ENCODE results near the gene SLC1A1.
A peak's percentile ranks its signal among the peaks of the same experiment; 100 is the strongest.
"Not testable (repeated sequence)": the region's sequence is repeated elsewhere in the genome, so short reads cannot be mapped to it uniquely, and the experiment has no call there.

The SLC1A1 gene

GRCh38 chr9:4503103-4503502 is 12.8 kb downstream of the SLC1A1 start:
- DNase-seq (ENCODE audit: low read depth) = no peak
- no peak overlapping the region for H3K4me3 ChIP-seq (ENCODE audit: low read depth, low read length)

GRCh38 chr9:4504250-4504649 is 14.0 kb downstream of the SLC1A1 start:
- H3K4me3 ChIP-seq (ENCODE audit: low read depth, low read length) = no peak overlapping the region

GRCh38 chr9:4506490-4506889 is 16.2 kb downstream of the SLC1A1 start:
- H3K4me3 ChIP-seq (ENCODE audit: low read depth, low read length) = no peak overlapping the region
- DNase-seq (ENCODE audit: low read depth) = no peak

More at GRCh38 chr9:4504250-4504649, 14.0 kb downstream of the SLC1A1 start:
- no peak for DNase-seq (ENCODE audit: low read depth)

- DNase-seq (ENCODE audit: low read depth) = no peak
- no peak overlapping the region for H3K4me3 ChIP-seq (ENCODE audit: low read depth, low read length)
Observed at GRCh38 chr9:4507306-4508130, 17.2 kb downstream of the SLC1A1 start.

- no peak overlapping the region for H3K4me3 ChIP-seq (ENCODE audit: low read depth, low read length)
- DNase-seq (ENCODE audit: low read depth) = no peak
Observed at GRCh38 chr9:4508246-4508906, 18.1 kb downstream of the SLC1A1 start.

GRCh38 chr9:4508907-4509589 is 18.8 kb downstream of the SLC1A1 start:
- no peak overlapping the region for H3K4me3 ChIP-seq (ENCODE audit: low read depth, low read length)
- peak; percentile 66 for DNase-seq (ENCODE audit: low read depth)

- no peak overlapping the region for H3K4me3 ChIP-seq (ENCODE audit: low read depth, low read length)
- no peak for DNase-seq (ENCODE audit: low read depth)
Observed at GRCh38 chr9:4509590-4509984, 19.3 kb downstream of the SLC1A1 start.

- no peak for DNase-seq (ENCODE audit: low read depth)
- no peak overlapping the region for H3K4me3 ChIP-seq (ENCODE audit: low read depth, low read length)
Observed at GRCh38 chr9:4510546-4511322, 20.5 kb downstream of the SLC1A1 start.

- no peak overlapping the region for H3K4me3 ChIP-seq (ENCODE audit: low read depth, low read length)
- DNase-seq (ENCODE audit: low read depth) = no peak
Observed at GRCh38 chr9:4514252-4515128, 24.2 kb downstream of the SLC1A1 start.

- H3K4me3 ChIP-seq (ENCODE audit: low read depth, low read length) = no peak overlapping the region
- no peak for DNase-seq (ENCODE audit: low read depth)
Observed at GRCh38 chr9:4515958-4516375, 25.7 kb downstream of the SLC1A1 start.

GRCh38 chr9:4517274-4517673 is 27.0 kb downstream of the SLC1A1 start:
- DNase-seq (ENCODE audit: low read depth) = no peak
- no peak overlapping the region for H3K4me3 ChIP-seq (ENCODE audit: low read depth, low read length)

GRCh38 chr9:4519604-4520003 is 29.3 kb downstream of the SLC1A1 start:
- no peak overlapping the region for H3K4me3 ChIP-seq (ENCODE audit: low read depth, low read length)
- DNase-seq (ENCODE audit: low read depth) = no peak

- DNase-seq (ENCODE audit: low read depth) = no peak
- H3K4me3 ChIP-seq (ENCODE audit: low read depth, low read length) = no peak overlapping the region
Observed at GRCh38 chr9:4520055-4520454, 29.8 kb downstream of the SLC1A1 start.

- H3K4me3 ChIP-seq (ENCODE audit: low read depth, low read length) = no peak overlapping the region
- no peak for DNase-seq (ENCODE audit: low read depth)
Observed at GRCh38 chr9:4530375-4530774, 40.1 kb downstream of the SLC1A1 start.

- not testable (repeated sequence) for H3K4me3 ChIP-seq (ENCODE audit: low read depth, low read length); DNase-seq (ENCODE audit: low read depth)
Observed at GRCh38 chr9:4530831-4531230, 40.6 kb downstream of the SLC1A1 start.

- not testable (repeated sequence) for H3K4me3 ChIP-seq (ENCODE audit: low read depth, low read length); DNase-seq (ENCODE audit: low read depth)
Observed at GRCh38 chr9:4531355-4531754, 41.1 kb downstream of the SLC1A1 start.

GRCh38 chr9:4533881-4534280 is 43.6 kb downstream of the SLC1A1 start:
- not testable (repeated sequence) for H3K4me3 ChIP-seq (ENCODE audit: low read depth, low read length); DNase-seq (ENCODE audit: low read depth)

- H3K4me3 ChIP-seq (ENCODE audit: low read depth, low read length); DNase-seq (ENCODE audit: low read depth): not testable (repeated sequence)
Observed at GRCh38 chr9:4536196-4536595, 45.9 kb downstream of the SLC1A1 start.

GRCh38 chr9:4537581-4537980 is 47.3 kb downstream of the SLC1A1 start:
- DNase-seq (ENCODE audit: low read depth) = no peak
- H3K4me3 ChIP-seq (ENCODE audit: low read depth, low read length) = no peak overlapping the region
